ENCODE measurements around the gene PKD2.
"Not testable (repeated sequence)": the region's sequence is repeated elsewhere in the genome, so short reads cannot be mapped to it uniquely, and the experiment has no call there.

The PKD2 gene

GRCh38 chr4:87989765-87990164 is 17.7 kb upstream of the PKD2 start:
- DNase-seq = no peak

- no peak for DNase-seq
Measured at GRCh38 chr4:87995435-87995834, 12.0 kb upstream of the PKD2 start.

- not testable (repeated sequence) for DNase-seq
Measured at GRCh38 chr4:87999191-87999691, 8.2 kb upstream of the PKD2 start.

GRCh38 chr4:88001871-88002270 is 5.6 kb upstream of the PKD2 start:
- DNase-seq = no peak

- DNase-seq = no peak
Measured at GRCh38 chr4:88002786-88003185, 4.6 kb upstream of the PKD2 start.

- DNase-seq = no peak
Measured at GRCh38 chr4:88003261-88003660, 4.2 kb upstream of the PKD2 start.

- DNase-seq = no peak
Measured at GRCh38 chr4:88005076-88005475, 2.4 kb upstream of the PKD2 start.

- DNase-seq = no peak
Measured at GRCh38 chr4:88005946-88006345, 1.5 kb upstream of the PKD2 start.

- no peak for DNase-seq
Measured at GRCh38 chr4:88006956-88007303, 505 bp upstream of the PKD2 start.

GRCh38 chr4:88008122-88008742 is 797 bp downstream of the PKD2 start:
- DNase-seq = peak; percentile 8

GRCh38 chr4:88008743-88009171 is 1.3 kb downstream of the PKD2 start:
- no peak for DNase-seq

- no peak for DNase-seq
Measured at GRCh38 chr4:88009871-88010270, 2.4 kb downstream of the PKD2 start.

- no peak for DNase-seq
Measured at GRCh38 chr4:88010966-88011365, 3.5 kb downstream of the PKD2 start.

- DNase-seq = no peak
Measured at GRCh38 chr4:88012647-88013046, 5.2 kb downstream of the PKD2 start.

- no peak for DNase-seq
Measured at GRCh38 chr4:88014386-88014905, 7.0 kb downstream of the PKD2 start.

GRCh38 chr4:88015659-88016295 is 8.3 kb downstream of the PKD2 start:
- DNase-seq = no peak

- no peak for DNase-seq
Measured at GRCh38 chr4:88017516-88018297, 10.3 kb downstream of the PKD2 start.

GRCh38 chr4:88018466-88018865 is 11.0 kb downstream of the PKD2 start:
- no peak for DNase-seq

GRCh38 chr4:88021824-88022223 is 14.4 kb downstream of the PKD2 start:
- DNase-seq = no peak

- DNase-seq = no peak
Measured at GRCh38 chr4:88022289-88022688, 14.9 kb downstream of the PKD2 start.

GRCh38 chr4:88025868-88026661 is 18.6 kb downstream of the PKD2 start:
- DNase-seq = not testable (repeated sequence)

- DNase-seq = no peak
Measured at GRCh38 chr4:88027611-88028608, 20.5 kb downstream of the PKD2 start.

Measured in CD4-positive, alpha-beta T cell treated with Interleukin-12 subunit alpha and Interleukin-12 subunit beta, for 1 hour (primary cell).